SKM-1 (cell line): ENCODE measurements around the gene TNPO3.
"Not testable (repeated sequence)": the region's sequence is repeated elsewhere in the genome, so short reads cannot be mapped to it uniquely, and the experiment has no call there.

Experiments used
- DNase-seq: peaks from one replicate; lab custom pipeline; 2025; ENCODE audit not compliant: unreplicated experiment; lab: John Stamatoyannopoulos, UW

Gene TNPO3

DNA sequence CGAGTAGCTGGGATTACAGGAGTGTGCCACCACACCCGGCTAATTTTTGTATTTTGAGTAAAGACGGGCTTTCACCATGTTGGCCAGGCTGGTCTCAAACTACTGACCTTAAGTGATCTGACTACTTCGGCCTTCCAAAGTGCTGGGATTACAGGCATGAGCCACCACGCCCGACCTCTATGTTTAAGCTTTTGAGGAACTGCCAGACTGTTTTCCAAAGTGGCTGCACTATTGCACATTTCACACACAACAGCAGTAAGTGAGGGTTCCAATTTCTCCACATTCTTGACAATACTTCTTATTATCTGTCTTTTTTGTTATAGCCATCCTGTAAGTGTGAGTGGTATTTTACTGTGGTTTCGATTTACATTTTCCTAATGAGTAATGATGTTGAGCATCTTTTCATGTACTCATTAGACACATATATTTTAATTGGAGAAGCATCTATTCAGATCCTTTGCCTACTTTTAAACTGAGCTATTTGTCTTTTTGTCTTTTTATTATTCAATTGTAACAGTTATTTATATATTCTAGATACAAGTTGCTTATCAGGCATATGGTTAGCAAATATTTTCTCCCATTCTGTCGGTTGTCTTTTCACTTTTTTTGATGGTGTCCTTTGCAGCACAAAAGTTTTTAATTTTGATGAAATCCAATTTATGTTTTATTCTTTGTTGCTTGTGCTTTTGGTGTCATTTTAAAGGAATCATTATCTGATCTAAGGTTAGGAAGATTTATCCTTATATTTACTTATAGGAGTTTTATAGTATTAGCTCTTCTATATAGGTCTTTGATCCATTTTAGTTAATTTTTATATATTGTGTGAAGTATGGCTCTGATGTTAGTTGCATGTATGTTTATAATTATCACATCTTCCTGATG, 130.0 kb downstream of the TNPO3 start:
- DNase-seq, result no peak

- DNase-seq, result no peak
Measured at GRCh38 chr7:128923411-128923800, 131.5 kb downstream of the TNPO3 start.

- no peak for DNase-seq
Measured at GRCh38 chr7:128922496-128923410, 132.2 kb downstream of the TNPO3 start.

DNA sequence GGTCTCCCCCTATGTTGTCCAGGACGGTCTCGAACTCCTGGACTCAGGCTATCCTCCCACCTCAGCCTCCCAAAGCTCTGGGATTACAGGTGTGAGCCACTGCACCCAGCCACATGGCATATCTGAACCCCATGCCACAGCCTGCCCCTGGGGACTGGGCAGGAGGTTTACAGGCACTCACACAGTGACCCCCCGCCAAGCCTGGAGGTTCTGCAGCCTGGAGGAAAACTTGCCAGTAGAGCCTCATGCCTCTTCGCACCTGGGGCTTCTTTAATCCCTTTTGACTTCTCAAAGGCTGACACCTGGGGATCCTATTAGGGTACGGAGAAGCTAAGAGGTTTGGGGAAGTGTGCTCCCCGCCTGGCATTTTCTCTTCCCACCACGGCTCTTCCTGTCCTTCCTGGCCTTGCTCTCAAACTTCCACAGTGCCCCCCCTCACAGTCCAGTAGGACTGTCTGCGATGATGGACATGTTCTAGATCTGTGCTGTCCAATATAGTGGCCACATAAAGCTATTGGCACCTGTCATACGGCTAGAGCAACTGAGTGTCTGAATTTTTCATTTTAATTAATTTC, 133.0 kb downstream of the TNPO3 start:
- DNase-seq, result no peak

DNA sequence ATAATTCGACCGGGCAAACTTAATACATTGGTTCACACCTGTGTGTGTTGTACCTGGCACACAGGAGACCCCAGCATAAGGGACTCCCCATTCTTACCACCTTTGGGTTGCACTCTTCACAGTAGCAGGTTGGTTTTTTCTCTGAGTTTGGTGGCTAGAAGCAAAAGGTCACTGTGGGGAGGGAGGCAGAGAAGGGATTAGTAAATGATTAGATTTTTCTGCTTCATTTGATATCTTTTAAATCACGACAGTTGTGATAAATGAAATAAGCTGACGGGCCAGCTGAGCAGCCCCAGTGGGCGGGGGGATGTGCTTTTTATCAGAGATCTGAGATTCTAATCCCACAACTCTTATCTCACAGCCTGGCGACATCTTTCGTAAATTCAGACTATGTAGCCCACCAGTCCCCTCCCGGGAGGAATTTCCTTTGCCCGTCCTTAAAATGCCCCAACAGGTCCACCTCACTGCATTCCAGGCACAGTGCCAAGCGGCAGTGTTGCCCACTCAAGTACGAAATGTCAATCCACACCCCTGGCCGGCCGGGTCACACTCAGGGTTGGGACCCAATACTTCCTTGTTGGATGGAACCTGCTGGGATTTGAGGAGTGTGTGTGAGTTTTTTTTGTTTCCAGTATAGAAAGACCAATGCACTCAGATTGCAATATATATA, 133.9 kb downstream of the TNPO3 start:
- no peak for DNase-seq

- DNase-seq, result no peak
Measured at GRCh38 chr7:128919881-128920799, 134.8 kb downstream of the TNPO3 start.

DNA sequence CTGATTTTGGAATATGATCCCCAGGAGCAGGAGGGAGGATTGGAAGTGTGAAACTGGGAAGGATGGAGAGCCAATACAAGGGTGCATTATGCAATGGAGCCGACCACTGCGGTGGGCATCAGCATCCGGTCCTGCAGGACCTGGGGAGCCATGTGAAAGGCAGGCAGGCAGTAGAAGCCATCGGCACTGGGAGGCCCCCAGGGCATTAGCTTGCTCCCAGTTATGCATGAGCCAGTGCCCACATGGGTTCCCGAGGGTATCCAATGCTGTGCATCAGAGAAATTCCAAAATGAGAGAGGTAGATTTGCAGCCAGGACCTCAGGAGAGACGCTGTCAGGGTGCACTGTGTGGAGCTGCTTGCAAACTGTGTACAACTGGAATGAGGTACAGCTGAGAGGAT, 135.7 kb downstream of the TNPO3 start:
- no peak for DNase-seq

DNA sequence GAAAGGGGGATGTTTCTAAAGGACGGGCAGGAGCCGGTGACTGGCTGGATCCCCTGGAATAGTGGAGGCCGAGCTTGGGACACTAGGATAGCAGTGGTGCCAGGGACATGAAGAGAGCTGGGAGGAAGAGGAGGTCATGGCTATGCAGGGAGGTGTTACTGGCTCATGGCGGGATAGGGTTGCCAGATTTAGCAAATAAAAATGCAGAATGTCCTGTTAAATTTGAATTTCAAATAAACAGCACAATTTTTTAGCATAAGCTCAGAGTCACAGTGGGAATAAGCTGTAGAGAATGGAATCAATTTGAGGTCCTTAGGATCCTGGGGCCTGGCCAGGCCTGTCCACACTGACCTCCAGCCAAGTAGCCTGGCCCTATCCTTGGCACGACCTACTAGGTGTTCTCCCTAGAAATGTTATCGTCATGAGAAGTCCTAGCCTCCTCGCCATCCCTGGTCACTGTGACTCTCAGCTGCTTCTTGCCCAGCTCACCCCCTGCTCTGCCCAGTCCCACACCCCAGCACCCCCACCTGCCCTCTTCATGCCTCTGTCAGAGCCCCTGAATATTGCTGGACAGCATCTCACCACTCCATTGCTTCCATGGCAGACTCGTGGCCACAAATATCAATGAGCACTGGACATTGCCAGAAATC, 136.8 kb downstream of the TNPO3 start:
- no peak for DNase-seq

- no peak for DNase-seq
Measured at GRCh38 chr7:128917122-128917521, 137.8 kb downstream of the TNPO3 start.

GRCh38 chr7:128916643-128916915, 138.3 kb downstream of the TNPO3 start:
- no peak for DNase-seq

GRCh38 chr7:128915841-128916642, 138.9 kb downstream of the TNPO3 start:
- DNase-seq, result no peak

DNA sequence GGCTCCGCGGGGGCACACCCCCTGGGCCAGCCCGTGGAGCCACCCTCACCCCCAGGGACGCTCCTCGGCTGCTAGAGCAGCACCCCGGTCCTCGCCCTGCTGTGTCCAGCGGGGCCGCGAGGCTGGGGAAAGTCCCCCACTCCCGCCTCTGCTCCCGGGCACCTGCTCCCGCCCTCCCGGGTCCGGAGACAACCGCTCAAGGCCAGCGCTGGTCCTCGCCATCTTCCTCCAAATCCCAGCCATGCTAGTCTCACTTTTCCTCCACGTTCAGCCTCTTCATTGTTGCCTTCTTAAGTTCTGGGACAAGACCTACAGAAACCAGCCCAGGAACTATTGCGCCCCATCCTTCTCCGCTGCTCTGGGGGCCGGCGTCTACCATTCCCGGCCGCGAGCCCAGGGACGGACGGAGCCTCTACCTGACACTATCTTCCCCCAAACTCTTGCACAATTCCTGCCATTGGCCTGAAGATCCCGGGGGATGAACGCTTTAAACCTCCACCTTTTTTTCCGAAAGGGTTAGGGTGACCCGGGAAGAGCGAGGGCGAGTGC, 139.6 kb downstream of the TNPO3 start:
- no peak for DNase-seq

DNA sequence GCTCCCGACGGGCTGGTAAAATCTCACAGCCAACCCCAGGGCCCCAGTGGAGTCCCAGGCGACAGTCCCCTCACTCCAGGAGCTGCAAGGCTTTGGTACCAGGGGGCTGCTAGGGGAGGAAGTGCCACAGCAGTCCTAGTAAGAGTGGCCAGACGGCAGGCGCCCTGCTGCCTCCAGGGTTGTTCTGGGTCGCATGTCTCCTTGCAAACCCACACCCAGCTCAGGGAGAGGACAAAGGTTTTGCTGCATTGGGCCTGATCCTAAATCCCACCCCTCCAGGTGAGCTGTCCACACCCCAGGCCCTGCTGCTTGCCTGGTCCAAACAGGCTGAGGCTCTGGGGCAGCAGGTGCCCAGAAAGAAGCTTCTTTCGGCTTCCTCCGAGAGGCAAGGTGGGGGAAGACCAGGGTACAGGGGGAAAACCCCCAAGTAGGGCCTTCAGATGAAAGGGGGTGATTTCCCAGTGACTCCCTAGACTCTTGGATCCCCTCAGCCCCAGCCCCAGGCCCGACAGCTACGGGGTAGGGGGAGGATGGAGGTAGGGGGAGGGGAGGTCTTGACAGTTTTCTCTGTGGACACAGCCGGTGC, 140.3 kb downstream of the TNPO3 start:
- no peak for DNase-seq

DNA sequence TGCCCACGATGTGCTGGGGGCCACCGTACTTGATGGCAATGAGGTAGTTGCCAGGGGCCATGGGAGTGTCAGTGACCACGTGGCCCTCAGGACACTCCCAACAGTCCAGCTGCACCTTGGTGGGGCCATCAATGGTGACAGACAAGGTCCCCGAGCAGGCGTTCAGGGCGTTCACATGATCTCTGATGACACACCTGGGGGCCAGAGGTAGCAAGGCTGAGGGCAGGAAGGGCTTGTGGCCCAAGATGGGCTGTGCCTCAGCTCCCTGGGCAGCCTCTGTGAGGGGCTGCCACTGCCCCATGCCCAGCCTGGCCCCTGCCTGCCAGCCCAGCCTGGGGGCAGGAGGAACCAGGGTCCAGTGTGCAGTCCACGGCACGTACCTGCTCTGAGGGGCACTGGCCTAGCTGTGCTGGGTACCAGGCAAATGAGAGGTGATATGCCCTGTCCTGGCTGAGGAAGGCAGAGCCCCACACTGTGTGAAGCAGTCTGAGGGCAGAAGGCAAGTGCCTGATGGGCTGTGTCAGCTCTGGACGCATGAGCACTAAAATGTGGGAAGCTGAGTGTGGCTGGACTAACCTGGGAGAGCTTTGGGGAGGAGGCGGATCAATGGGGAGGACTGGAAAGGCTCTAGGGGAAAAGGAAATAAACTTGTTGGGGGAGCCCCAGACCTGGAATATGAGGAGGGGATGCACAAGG, 140.9 kb downstream of the TNPO3 start:
- no peak for DNase-seq

DNA sequence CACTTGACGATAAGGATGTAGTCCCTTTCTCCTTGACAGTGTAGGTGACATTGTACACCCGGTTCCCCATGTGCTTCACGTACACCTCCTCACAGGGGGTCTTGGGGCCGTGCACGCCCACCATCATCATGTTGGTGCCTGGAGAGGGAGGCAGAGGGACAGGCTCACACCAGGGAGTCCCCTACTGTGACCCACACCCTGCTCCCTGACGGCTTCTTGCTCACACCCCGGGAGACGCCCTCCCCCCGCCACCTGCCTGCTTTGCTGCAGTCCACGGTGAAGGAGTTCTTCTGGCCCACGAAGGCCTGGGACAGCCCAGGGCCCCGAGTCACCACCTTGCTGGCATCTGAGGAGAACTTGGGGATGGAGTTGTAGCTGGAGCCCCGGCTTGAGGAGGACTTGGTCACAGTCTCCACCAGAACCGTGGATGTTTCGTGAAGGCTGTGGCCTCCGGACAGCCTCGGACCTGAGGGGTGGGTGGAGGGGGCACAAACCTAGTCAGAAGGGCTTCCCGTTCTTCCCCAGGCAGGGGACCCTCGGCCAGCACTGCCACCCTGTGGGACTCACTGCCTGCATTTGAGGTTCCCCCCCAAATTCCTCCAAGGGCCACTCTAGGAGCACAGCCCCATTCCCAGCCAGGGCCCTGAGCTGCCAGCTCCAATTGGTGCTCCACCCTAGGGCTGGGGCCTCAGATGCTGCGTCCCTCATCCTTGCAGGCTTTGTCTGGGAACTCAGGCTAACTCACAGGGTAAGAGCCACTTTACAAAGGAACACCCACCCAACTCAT, 142.0 kb downstream of the TNPO3 start:
- not testable (repeated sequence) for DNase-seq

DNA sequence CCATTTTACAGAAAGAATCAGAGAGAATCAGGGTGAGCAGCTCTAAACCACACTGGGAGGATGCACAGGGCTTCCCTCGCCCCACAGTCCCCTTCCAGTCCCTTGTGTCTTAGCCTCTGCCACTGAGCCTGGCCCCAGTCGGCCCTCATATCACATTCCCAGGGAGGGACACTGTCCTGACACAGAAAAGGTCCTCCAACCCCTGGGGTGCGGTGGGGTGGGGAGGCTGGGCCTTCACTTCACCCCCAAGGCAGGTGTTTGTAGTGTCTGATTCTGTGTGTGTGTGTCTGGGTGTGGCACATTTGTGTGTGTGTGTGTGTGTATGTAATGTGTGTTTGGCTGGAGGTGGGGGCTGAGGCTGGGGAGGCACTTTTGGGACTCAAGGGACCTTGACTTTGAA, 142.6 kb downstream of the TNPO3 start:
- DNase-seq, result no peak
